PC-3 (cell line): ENCODE measurements around the gene TSPAN2.

Source experiments
- EZH2phosphoT487 ChIP-seq: fragments of 300-600 bp; sonication (generic); IDR thresholded peaks from 2 replicates; pipeline ENCODE4 v1.6.1; 2018; ENCODE audit warnings: mild to moderate bottlenecking, antibody characterized with exemption, low read length, borderline replicate concordance
- TF ChIP-seq, protein P1 (sequence below): fragments of 300-600 bp; sonication (generic); conservative IDR thresholded peaks from 2 replicates; pipeline ENCODE4 v1.5.1; 2017; ENCODE audit warnings: antibody characterized with exemption, low read depth, mild to moderate bottlenecking, low read length

DNA sequence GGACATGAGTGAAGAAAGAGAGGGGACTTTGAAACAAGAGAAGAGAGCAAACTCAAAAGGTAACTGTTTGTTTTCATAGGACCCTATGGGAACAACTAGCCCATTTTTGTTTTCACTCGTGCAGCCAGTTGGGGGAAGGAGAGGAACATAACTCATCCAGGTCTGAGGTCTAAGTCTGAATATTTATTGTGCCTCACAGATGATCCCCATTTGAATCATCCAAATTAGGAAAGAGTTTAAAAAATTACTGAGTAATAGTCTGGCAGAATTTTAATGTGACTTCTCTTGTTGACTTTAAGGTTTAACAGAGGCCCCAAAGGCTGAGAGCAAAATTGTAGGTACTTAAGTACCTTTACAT lies 10.4 kb upstream of the TSPAN2 start:
- TF ChIP-seq, protein P1, sequence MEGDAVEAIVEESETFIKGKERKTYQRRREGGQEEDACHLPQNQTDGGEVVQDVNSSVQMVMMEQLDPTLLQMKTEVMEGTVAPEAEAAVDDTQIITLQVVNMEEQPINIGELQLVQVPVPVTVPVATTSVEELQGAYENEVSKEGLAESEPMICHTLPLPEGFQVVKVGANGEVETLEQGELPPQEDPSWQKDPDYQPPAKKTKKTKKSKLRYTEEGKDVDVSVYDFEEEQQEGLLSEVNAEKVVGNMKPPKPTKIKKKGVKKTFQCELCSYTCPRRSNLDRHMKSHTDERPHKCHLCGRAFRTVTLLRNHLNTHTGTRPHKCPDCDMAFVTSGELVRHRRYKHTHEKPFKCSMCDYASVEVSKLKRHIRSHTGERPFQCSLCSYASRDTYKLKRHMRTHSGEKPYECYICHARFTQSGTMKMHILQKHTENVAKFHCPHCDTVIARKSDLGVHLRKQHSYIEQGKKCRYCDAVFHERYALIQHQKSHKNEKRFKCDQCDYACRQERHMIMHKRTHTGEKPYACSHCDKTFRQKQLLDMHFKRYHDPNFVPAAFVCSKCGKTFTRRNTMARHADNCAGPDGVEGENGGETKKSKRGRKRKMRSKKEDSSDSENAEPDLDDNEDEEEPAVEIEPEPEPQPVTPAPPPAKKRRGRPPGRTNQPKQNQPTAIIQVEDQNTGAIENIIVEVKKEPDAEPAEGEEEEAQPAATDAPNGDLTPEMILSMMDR, result no peak
- TF ChIP-seq EZH2phosphoT487, result no peak
